GM12865 (cell line): ENCODE data around the gene JARID2.

Source experiments
- DNase-seq: peaks from one replicate; pipeline ENCODE4 v3.0.0; 2010; ENCODE audit warnings: low read depth
- H3K4me3 ChIP-seq: 2 replicates; pipeline ENCODE4 v1.5.1; 2011; ENCODE audit warnings: mild to moderate bottlenecking, low read depth, low read length, control low read depth
- CTCF ChIP-seq: IDR thresholded peaks from 2 replicates; pipeline ENCODE4 v1.5.1; 2011; ENCODE audit warnings: low read length, control low read depth, low read depth, inconsistent platforms; ENCODE audit not compliant: insufficient read depth; ENCODE audit errors: missing control alignments

Gene JARID2

DNA sequence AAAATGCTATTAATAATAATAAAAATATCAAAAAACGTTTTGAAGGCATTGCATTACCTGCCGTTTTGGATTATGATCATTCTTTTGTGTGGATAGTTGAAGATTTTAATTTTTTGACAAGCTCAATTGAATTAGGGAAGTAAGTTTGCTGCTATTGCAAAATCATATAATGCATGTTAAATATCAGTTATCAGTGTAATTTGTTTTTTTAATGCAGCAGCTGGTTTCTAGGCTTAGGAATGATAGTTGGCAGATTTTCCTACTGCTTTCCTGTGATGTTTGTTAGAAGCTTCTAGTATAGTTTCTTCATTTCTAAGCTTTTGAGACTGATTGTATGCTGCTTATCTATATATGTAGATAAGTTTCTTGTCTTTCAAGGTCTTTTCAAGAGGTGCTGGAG is 99.0 kb downstream of the JARID2 start:
- DNase-seq = no peak
- TF ChIP-seq CTCF = no peak
- H3K4me3 ChIP-seq = no peak overlapping the region

DNA sequence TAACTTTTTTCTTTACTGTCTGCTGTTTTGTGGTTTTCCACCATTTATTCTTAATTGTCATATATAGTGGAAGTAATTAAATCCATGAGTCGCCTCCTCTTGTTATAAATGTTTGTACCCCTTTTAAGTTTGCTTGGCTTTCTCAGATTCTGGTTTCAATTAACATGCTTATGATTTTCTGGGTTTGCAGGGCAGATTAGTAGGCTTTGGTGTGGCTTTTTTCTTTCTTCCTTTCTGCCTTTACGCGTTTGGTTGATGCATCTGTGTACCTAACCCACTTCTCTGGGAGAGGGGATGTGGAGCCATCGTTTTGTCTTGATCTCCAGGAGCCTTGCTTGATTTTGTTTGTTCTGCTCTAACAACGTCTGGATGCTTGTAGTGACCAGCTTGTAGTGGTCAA is 100.4 kb downstream of the JARID2 start:
- TF ChIP-seq CTCF = no peak
- no peak for DNase-seq
- H3K4me3 ChIP-seq = no peak overlapping the region

DNA sequence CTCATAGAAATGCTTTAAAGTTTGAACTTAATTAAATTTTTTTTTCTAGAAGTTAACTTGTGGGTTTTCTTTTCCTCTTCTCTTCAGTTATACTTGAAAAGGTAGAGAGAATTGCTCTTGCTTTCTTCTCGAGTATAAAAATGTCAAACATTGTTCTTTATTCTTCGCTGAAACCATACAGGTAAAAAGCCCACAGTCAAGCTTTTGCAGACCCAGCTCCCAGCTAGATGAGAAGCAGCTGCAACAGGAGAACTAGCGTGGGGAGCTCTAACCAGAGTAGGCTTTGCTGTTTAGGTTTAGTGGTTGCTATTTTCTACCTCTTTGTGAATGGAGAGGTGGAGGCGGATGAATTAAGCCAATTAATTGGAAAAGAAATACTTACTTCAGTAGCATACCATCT is 102.7 kb downstream of the JARID2 start:
- TF ChIP-seq CTCF = no peak
- H3K4me3 ChIP-seq = no peak overlapping the region
- no peak for DNase-seq

- no peak overlapping the region for H3K4me3 ChIP-seq
- TF ChIP-seq CTCF = no peak
- no peak for DNase-seq
Observed at GRCh38 chr6:15349379-15349778, 103.5 kb downstream of the JARID2 start.

DNA sequence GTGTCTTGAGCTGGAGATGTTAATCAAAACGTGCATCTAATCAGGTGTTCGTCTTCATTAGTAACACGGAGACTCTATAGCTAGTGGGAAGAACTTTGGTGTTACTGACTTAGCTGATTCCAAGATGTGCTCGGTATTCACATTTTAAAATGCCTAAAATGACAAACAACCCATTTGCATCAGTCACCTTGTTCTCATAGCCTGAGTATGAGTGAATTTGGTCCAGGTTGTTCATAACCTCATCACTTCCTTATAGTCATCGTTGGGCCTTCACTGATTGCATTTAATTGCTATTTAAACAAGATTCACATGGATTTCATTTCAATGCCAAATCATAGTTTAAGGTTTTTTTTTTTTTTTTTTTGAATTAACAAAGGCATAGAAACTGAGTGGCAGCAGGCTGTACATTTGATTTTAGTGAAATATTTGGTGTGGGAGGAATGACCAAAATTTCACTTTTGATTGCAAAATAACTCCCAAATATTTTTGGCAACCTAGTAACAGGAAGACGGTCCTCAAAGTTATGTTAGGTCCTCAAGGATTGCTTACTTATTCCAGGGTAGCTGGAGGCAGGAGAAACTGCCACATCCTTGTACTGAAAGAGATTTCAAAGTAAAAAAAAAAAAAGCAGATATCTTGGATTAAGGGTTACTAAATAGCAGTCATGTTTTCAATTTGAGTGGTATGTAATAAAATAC is 104.7 kb downstream of the JARID2 start:
- DNase-seq = no peak
- no peak overlapping the region for H3K4me3 ChIP-seq
- no peak for TF ChIP-seq CTCF

DNA sequence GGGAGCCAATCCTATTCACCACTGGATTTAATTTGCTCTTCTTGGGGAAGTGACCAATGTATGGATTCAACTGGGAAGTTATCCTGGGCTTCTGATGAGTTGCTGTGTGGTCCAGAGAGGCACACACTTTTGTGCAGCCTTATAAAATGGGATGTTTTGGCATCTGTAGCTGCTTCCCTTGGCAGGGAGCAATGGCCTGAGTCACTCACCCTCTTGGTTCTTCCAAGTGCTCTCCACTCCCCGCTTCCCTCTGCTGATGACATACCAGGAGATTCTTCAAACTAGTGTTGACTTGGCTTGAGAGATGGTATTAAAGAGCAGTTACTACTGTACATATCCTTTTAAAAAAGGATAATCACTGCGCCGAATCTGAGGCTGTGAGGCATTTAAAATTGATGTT is 105.8 kb downstream of the JARID2 start:
- no peak overlapping the region for H3K4me3 ChIP-seq
- no peak for TF ChIP-seq CTCF
- no peak for DNase-seq

DNA sequence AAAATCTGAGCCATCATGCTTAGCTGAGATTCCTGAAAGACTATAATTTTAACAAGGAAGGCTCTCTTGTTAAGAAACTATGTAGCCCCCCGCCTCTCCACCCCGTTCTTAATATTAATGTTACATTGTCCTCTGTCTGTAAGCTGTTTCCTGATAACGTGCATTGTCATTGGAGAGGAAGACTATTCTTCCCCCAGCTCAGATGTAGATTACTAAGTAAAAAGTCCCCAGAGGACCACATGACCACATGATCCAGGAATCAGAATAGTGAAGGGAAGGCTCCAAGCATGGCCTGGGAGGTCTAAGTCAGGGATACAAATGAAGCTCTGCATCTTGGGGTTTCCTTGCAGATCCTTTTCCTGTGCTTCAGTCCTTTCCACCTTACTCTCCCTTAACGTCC is 106.4 kb downstream of the JARID2 start:
- no peak for DNase-seq
- H3K4me3 ChIP-seq = no peak overlapping the region
- TF ChIP-seq CTCF = no peak
